ENCODE measurements around the gene ST6GALNAC5. TPM values are rescaled to one million over a fixed set of nuclear protein-coding genes. Genes with fewer than 3 reads are reported as not detected.
"Not testable (repeated sequence)": the region's sequence is repeated elsewhere in the genome, so short reads cannot be mapped to it uniquely, and the experiment has no call there.

ST6GALNAC5 gene
- 10 to 100 TPM in 2 of 4 donors, 1 to 10 TPM in 2; 3.6 to 23.4 (median 11.0) TPM for total RNA-seq

GRCh38 chr1:76867342-76868130 is at the start of gene ST6GALNAC5:
Gene ST6GALNAC5, plus strand, starts transcription at chr1:76867480.
- H3K4me1 ChIP-seq: peaks cover 0 to 23% (median 13%) of the 10 kb centered on the region in 3 donors
- TF ChIP-seq POLR2A (IDR thresholded peaks at IDR 0.05) (no peak), CTCF (IDR thresholded peaks at IDR 0.05) (peak in 1 of 4 experiments; percentile 12)
- no peak for ATAC-seq
- peak within 1 kb of the TSS; percentile 16 to 63 (median 24) for H3K27ac ChIP-seq
- peak within 1 kb of the TSS; percentile 48 to 62 for H3K4me3 ChIP-seq
- H3K27me3 ChIP-seq: peaks cover 75% of the 10 kb centered on the region
- H3K36me3 ChIP-seq: no peaks in the 10 kb centered on the region
- WGBS, 2 donors (ENCODE audit: low coverage in 1 of 2): 0 to 1% methylated on average over 7 to 16 of the region's 50 CpGs
- H3K9me3 ChIP-seq: no peaks in the 10 kb centered on the region

- H3K36me3 ChIP-seq: no peaks in the 10 kb centered on the region
- H3K4me1 ChIP-seq: no peaks in the 10 kb centered on the region
- TF ChIP-seq POLR2A (IDR thresholded peaks at IDR 0.05): no peak
- no peak for TF ChIP-seq CTCF (IDR thresholded peaks at IDR 0.05)
- no peak for TF ChIP-seq POLR2AphosphoS5 (IDR thresholded peaks at IDR 0.05)
- TF ChIP-seq EP300 (IDR thresholded peaks at IDR 0.05): no peak
- 71 to 76% methylated on average over 2 of the region's 2 CpGs for WGBS, 2 donors (ENCODE audit: low coverage in 1 of 2)
- no peaks in the 10 kb centered on the region for H3K27me3 ChIP-seq
- no peaks in the 10 kb centered on the region for H3K9me3 ChIP-seq
- no peak overlapping the region for H3K27ac ChIP-seq
- ATAC-seq: no peak
- no peak overlapping the region for H3K4me3 ChIP-seq
These were observed 47.3 kb upstream of the ST6GALNAC5 start for GRCh38 chr1:76820028-76820427.

GRCh38 chr1:76822961-76823360 is 44.3 kb upstream of the ST6GALNAC5 start:
- H3K4me1 ChIP-seq: not testable (repeated sequence)

GRCh38 chr1:76824106-76824505 is 43.2 kb upstream of the ST6GALNAC5 start:
- Histone ChIP-seq H3K4me3 (no peak overlapping the region), H3K27me3 (no peaks in the 10 kb centered on the region), H3K9me3 (no peaks in the 10 kb centered on the region), H3K27ac (no peak overlapping the region), H3K36me3 (no peaks in the 10 kb centered on the region), H3K4me1 (no peaks in the 10 kb centered on the region)
- ATAC-seq: no peak
- TF ChIP-seq CTCF (IDR thresholded peaks at IDR 0.05) (no peak), POLR2AphosphoS5 (IDR thresholded peaks at IDR 0.05) (no peak), POLR2A (IDR thresholded peaks at IDR 0.05) (no peak), EP300 (IDR thresholded peaks at IDR 0.05) (no peak)

More at GRCh38 chr1:76822961-76823360, 44.3 kb upstream of the ST6GALNAC5 start:
- not testable (repeated sequence) for ATAC-seq, H3K36me3 ChIP-seq, H3K9me3 ChIP-seq, H3K4me3 ChIP-seq, H3K27me3 ChIP-seq, H3K27ac ChIP-seq

GRCh38 chr1:76826072-76826845 is 41.0 kb upstream of the ST6GALNAC5 start:
- H3K9me3 ChIP-seq: no peaks in the 10 kb centered on the region
- no peak overlapping the region for H3K27ac ChIP-seq
- WGBS, 2 donors (ENCODE audit: low coverage in 1 of 2): 19 to 36% methylated on average over 3 to 4 of the region's 4 CpGs
- H3K4me3 ChIP-seq: no peak overlapping the region
- ATAC-seq: no peak
- TF ChIP-seq CTCF (IDR thresholded peaks at IDR 0.05) (no peak), POLR2AphosphoS5 (IDR thresholded peaks at IDR 0.05) (peak; percentile 81)
- H3K4me1 ChIP-seq: no peaks in the 10 kb centered on the region
- no peaks in the 10 kb centered on the region for H3K27me3 ChIP-seq
- no peaks in the 10 kb centered on the region for H3K36me3 ChIP-seq
